OCI-LY3 (cell line): ENCODE data around the gene HOXB6.

ENCODE experiments used
- H2AFZ ChIP-seq: fragments of 200-600, 300-600 bp; shearing (Covaris generic); 2 replicates; pipeline ENCODE4 v1.6.0; 2014; ENCODE audit warnings: antibody characterized with exemption, low read depth, low read length
- H3K27ac ChIP-seq: fragments of 200-600, 300-600 bp; sonication (generic); 2 replicates; pipeline ENCODE4 v1.5.1; 2014; ENCODE audit warnings: mild to moderate bottlenecking, low read length, moderate library complexity, mixed read lengths
- H3K27me3 ChIP-seq: fragments of 200-600, 300-600 bp; sonication (generic); 2 replicates; pipeline ENCODE4 v1.6.1; 2014; ENCODE audit warnings: low read depth, low read length, mixed read lengths
- H3K36me3 ChIP-seq: fragments of 200-600, 300-600 bp; sonication (generic); replicated peaks from 2 replicates; pipeline ENCODE3; 2014; ENCODE audit warnings: low read depth, low read length, mixed read lengths
- H3K4me1 ChIP-seq: fragments of 300-600, 200-600 bp; sonication (generic); 2 replicates; pipeline ENCODE4 v1.6.1; 2014; ENCODE audit warnings: low read length, mixed read lengths
- H3K4me2 ChIP-seq: fragments of 200-600, 300-600 bp; sonication (generic); 2 replicates; pipeline ENCODE4 v1.6.1; 2014; ENCODE audit warnings: low read length, mixed read lengths
- H3K4me3 ChIP-seq: fragments of 300-600, 200-600 bp; sonication (generic); 2 replicates; pipeline ENCODE4 v1.5.1; 2014; ENCODE audit warnings: antibody characterized with exemption, mild to moderate bottlenecking, low read length, moderate library complexity
- H3K79me2 ChIP-seq: fragments of 300-600, 200-600 bp; shearing (Covaris generic); 2 replicates; pipeline ENCODE4 v1.6.1; 2014; ENCODE audit warnings: mild to moderate bottlenecking, low read length, mixed read lengths
- H3K9ac ChIP-seq: fragments of 300-600, 200-600 bp; shearing (Covaris generic); 2 replicates; pipeline ENCODE4 v1.6.0; 2014; ENCODE audit warnings: mild to moderate bottlenecking, low read length, moderate library complexity
- H3K9me3 ChIP-seq: fragments of 200-600, 300-600 bp; shearing (Covaris generic); 2 replicates; pipeline ENCODE4 v1.6.1; 2014; ENCODE audit warnings: low read length, mixed read lengths; ENCODE audit not compliant: insufficient read depth
- H4K20me1 ChIP-seq: fragments of 200-600, 300-600 bp; sonication (generic); 2 replicates; pipeline ENCODE4 v1.6.1; 2016; ENCODE audit warnings: low read length, mixed read lengths; ENCODE audit not compliant: insufficient read depth
- CTCF ChIP-seq: fragments of 200-600, 300-600 bp; sonication (generic); IDR thresholded peaks from 2 replicates; pipeline ENCODE4 v1.5.1; 2014; ENCODE audit warnings: antibody characterized with exemption, low read length, low read depth
- EZH2phosphoT487 ChIP-seq: fragments of 200-600 bp; shearing (Covaris generic); IDR thresholded peaks from 2 replicates; pipeline ENCODE4 v1.6.1; 2018; ENCODE audit warnings: antibody characterized with exemption, mixed run types, low read depth

HOXB6 gene

GRCh38 chr17:48620461-48621139, 15.8 kb upstream of the HOXB6 start:
- H3K4me3 ChIP-seq, result no peak overlapping the region
- no peak overlapping the region for H3K4me2 ChIP-seq
- H3K79me2 ChIP-seq, result no peaks in the 10 kb centered on the region
- H4K20me1 ChIP-seq, result no peaks in the 10 kb centered on the region
- no peak for TF ChIP-seq CTCF
- no peak for TF ChIP-seq EZH2phosphoT487
- no peaks in the 10 kb centered on the region for H3K9me3 ChIP-seq
- peaks cover 7% of the 10 kb centered on the region for H3K4me1 ChIP-seq
- H3K27ac ChIP-seq, result no peak overlapping the region
- H2AFZ ChIP-seq, result no peak overlapping the region
- H3K36me3 ChIP-seq, result no peaks in the 10 kb centered on the region
- H3K9ac ChIP-seq, result no peak overlapping the region
- peaks cover 65% of the 10 kb centered on the region for H3K27me3 ChIP-seq

- no peak overlapping the region for H3K9ac ChIP-seq
- H4K20me1 ChIP-seq, result no peaks in the 10 kb centered on the region
- no peak overlapping the region for H3K27ac ChIP-seq
- peaks cover 7% of the 10 kb centered on the region for H3K4me1 ChIP-seq
- H3K4me3 ChIP-seq, result no peak overlapping the region
- H2AFZ ChIP-seq, result no peak overlapping the region
- no peaks in the 10 kb centered on the region for H3K36me3 ChIP-seq
- TF ChIP-seq CTCF, result no peak
- TF ChIP-seq EZH2phosphoT487, result no peak
- no peaks in the 10 kb centered on the region for H3K79me2 ChIP-seq
- H3K4me2 ChIP-seq, result no peak overlapping the region
- no peaks in the 10 kb centered on the region for H3K9me3 ChIP-seq
- H3K27me3 ChIP-seq, result peaks cover 64% of the 10 kb centered on the region
Observed at GRCh38 chr17:48619826-48620449, 15.2 kb upstream of the HOXB6 start.

GRCh38 chr17:48618256-48618896, 13.6 kb upstream of the HOXB6 start:
- Histone ChIP-seq H3K27ac (no peak overlapping the region), H3K4me3 (peak overlapping the region; percentile 72), H2AFZ (peak overlapping the region; percentile 56; the same call in 1 of the 2 replicates), H3K4me1 (peaks cover 7% of the 10 kb centered on the region), H3K79me2 (no peaks in the 10 kb centered on the region), H3K9me3 (no peaks in the 10 kb centered on the region), H3K27me3 (peaks cover 53% of the 10 kb centered on the region), H4K20me1 (no peaks in the 10 kb centered on the region), H3K36me3 (no peaks in the 10 kb centered on the region), H3K9ac (peak overlapping the region; percentile 40), H3K4me2 (peak overlapping the region; percentile 70)
- TF ChIP-seq EZH2phosphoT487 (no peak), CTCF (peak; percentile 91)

- H3K27ac ChIP-seq, result no peak overlapping the region
- no peaks in the 10 kb centered on the region for H4K20me1 ChIP-seq
- H3K9me3 ChIP-seq, result no peaks in the 10 kb centered on the region
- peaks cover 47% of the 10 kb centered on the region for H3K27me3 ChIP-seq
- H3K4me2 ChIP-seq, result peak overlapping the region; percentile 70
- no peaks in the 10 kb centered on the region for H3K79me2 ChIP-seq
- H3K9ac ChIP-seq, result no peak overlapping the region
- no peak overlapping the region for H2AFZ ChIP-seq
- no peak for TF ChIP-seq EZH2phosphoT487
- no peak overlapping the region for H3K4me3 ChIP-seq
- peaks cover 7% of the 10 kb centered on the region for H3K4me1 ChIP-seq
- no peaks in the 10 kb centered on the region for H3K36me3 ChIP-seq
Observed at GRCh38 chr17:48617471-48618255, 12.9 kb upstream of the HOXB6 start.
